HG03175 (cell line): ENCODE data around the gene ALPK3.
"Not testable (repeated sequence)": the region's sequence is repeated elsewhere in the genome, so short reads cannot be mapped to it uniquely, and the experiment has no call there.

ENCODE experiments used
- ATAC-seq: cut with Tn5 transposase; IDR thresholded peaks from one replicate; pipeline ENCODE4 v1.9.1; 2021; ENCODE audit warnings: mild to moderate bottlenecking, moderate library complexity; ENCODE audit not compliant: unreplicated experiment

The ALPK3 gene

GRCh38 chr15:84840741-84841429, 23.7 kb downstream of the ALPK3 start:
- ATAC-seq: no peak

GRCh38 chr15:84842781-84843180, 25.6 kb downstream of the ALPK3 start:
- ATAC-seq: no peak

DNA sequence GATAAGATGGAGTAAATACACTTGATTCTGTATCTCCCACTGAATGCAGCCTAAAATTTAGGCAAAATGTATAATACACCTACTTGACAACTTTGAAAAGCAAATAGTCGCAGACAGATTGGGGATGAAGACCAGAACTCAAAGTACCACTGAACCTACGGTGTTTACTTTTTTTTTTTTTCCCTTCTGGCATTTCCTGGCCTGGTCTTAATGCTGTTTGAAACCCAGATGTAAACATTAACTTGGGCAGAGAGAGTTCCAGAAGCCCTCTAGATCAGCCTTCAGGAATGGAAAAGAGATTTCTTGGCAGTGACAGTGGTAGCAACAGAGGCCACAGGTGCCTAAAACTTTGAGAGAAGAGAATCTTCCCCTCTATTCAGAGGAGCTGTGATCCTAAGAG, 27.8 kb downstream of the ALPK3 start:
- ATAC-seq: no peak

GRCh38 chr15:84845631-84846030, 28.5 kb downstream of the ALPK3 start:
- ATAC-seq: not testable (repeated sequence)

DNA sequence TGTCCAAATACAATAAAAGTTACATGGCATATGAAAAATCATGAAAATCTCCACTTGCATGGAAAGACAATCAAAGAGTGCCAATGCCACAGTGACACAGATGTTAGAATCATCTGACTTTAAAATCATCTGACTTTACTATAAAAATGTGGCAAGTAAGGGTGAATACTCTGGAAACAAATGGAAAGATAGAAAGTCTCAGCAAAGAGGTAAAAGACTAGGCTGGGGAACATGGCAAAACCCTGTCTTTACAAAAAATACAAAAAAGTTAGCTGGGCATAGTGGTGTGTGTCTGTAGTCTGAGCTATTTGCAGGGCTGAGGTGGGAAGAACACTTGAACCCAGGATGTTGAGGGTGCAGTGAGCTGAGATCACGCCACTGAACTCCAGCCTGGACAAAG, 29.1 kb downstream of the ALPK3 start:
- ATAC-seq: no peak

DNA sequence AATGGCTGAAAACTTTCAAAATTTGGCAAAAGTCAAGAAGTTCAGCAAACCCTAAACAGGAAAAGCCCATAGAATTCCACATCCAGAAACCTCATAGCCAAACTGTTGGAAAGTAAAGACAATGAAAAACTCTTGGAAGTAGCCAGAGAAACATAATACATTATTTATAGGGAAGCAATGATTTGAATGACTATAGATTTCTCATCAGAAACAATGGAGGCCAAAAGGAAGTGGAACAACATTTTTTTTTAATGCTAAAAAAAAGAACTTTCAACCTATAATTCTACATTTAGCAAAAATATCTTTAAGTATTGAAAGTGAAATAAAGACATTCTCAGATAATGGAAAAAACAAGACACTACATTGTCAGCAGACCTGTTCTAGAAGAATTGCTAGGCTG, 30.2 kb downstream of the ALPK3 start:
- no peak for ATAC-seq

GRCh38 chr15:84852212-84852611, 35.1 kb downstream of the ALPK3 start:
- no peak for ATAC-seq

DNA sequence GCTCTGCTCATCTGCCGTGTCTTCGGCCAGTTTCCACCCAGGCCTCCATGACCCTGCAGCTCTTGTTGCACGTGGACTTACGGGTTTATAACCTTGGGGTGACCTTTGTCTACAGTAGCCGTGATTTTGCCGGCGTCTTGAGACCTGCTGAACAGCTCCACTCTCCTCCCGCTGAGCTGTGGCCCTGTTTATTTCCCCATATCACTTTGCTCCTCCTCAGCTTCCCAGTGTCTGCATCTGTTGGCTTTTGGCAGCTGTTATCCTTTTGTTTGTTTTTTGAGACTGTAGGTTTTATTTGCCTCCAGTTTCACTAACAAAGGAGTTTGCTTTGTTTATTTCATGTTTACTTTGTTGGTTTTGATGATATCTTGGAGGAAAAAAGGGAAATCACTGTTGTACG, 38.0 kb downstream of the ALPK3 start:
- no peak for ATAC-seq

DNA sequence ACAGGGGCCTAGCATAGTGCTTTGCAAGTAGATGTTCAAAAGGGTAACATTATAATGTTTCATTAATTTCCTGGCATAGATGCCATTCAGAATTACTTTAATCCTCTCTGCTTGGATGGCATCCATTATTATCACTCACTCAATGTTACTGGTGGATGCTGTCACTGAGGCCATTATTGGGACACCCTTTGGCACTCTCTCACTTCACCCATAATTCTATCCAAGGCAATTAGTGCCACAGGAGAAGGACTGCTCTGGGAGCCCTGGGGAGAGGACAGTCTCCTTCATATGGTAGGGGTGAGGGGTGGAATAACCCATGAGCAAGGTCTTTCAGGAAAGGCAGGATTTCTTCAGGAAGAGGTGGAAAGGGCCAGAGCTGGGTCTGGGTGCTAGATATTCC, 38.6 kb downstream of the ALPK3 start:
- ATAC-seq: no peak

DNA sequence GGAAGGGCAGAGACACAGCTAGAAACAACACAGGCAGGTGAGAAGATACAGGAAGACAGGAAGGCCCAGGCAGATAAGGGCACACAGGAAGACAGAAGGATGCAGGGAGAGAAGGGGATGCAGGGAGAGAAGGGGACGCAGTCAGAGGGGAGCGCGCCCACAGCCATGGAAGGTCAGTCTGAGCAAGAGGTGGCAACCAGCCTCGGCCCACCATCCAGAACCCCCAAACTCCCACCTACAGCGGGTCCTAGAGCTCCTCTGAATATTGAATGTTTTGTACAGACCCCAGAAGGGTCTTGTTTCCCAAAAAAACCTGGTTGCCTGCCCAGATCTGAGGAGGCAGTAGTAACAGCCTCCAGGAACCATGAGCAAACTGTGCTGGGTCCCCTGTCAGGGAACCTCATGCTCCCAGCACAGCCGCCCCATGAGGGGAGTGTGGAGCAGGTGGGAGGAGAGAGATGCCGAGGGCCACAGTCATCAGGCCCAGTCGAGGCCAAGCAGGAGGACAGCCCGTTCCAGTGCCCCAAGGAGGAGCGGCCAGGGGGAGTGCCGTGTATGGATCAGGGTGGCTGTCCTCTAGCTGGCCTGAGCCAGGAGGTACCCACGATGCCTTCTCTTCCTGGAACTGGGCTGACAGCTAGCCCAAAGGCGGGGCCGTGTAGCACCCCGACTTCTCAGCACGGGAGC, 39.7 kb downstream of the ALPK3 start:
- no peak for ATAC-seq

- ATAC-seq: no peak
Observed at GRCh38 chr15:84857418-84858004, 40.4 kb downstream of the ALPK3 start.

GRCh38 chr15:84858231-84858630, 41.1 kb downstream of the ALPK3 start:
- no peak for ATAC-seq

- no peak for ATAC-seq
Observed at GRCh38 chr15:84859144-84859543, 42.0 kb downstream of the ALPK3 start.

GRCh38 chr15:84859651-84860050, 42.5 kb downstream of the ALPK3 start:
- no peak for ATAC-seq

DNA sequence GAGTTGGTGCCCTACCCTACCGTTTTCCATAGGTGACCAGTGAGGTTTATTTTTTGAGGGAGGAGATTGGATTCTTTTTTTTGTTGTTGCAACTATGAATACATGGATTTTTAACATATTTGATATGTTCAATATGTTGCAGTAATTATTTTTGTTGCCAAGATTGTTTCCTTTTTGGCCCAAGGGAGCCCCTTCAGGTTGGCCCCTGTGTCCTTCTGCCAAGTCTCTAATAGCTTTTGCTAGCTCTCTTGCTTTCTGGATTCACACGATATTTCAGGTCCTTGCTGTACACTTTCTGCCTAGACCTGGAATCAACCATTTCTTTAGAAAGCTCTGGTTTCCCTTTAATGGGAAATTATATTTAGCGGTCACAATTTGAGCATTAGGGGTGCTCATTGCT, 44.6 kb downstream of the ALPK3 start:
- ATAC-seq: no peak

DNA sequence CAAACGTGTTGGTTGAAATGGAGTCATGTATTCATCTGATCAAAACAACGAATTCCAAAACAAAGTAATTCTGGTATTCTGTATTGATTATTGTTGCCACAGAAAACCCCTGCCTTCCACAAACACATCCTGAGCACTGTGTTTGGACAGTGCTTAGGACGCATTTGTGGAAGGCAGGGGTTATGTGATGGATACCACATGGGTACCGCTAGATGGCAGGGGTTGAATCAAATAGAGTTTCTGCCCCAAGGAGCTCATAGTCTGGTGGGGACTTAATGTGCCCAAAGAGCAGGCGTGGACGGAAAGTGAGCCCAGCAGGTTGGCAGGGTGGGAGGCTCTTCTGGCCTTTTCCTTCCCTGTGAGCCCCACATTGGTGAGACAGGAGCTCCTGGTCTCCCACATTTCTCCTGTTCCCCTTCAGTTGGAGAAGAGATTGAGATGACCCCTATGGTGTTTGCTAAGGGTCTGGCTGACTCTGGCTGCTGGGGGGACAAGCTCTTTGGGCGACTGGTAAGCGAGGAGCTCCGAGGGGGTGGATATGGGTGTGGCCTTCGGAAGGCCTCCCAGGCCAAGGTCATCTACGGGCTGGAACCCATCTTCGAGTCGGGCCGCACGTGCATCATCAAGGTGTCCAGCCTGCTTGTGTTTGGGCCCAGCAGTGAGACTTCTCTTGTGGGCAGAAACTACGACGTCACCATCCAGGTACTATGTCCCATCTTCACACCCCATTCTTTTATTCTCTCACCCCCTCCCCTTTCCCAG, 45.2 kb downstream of the ALPK3 start:
- ATAC-seq: no peak

DNA sequence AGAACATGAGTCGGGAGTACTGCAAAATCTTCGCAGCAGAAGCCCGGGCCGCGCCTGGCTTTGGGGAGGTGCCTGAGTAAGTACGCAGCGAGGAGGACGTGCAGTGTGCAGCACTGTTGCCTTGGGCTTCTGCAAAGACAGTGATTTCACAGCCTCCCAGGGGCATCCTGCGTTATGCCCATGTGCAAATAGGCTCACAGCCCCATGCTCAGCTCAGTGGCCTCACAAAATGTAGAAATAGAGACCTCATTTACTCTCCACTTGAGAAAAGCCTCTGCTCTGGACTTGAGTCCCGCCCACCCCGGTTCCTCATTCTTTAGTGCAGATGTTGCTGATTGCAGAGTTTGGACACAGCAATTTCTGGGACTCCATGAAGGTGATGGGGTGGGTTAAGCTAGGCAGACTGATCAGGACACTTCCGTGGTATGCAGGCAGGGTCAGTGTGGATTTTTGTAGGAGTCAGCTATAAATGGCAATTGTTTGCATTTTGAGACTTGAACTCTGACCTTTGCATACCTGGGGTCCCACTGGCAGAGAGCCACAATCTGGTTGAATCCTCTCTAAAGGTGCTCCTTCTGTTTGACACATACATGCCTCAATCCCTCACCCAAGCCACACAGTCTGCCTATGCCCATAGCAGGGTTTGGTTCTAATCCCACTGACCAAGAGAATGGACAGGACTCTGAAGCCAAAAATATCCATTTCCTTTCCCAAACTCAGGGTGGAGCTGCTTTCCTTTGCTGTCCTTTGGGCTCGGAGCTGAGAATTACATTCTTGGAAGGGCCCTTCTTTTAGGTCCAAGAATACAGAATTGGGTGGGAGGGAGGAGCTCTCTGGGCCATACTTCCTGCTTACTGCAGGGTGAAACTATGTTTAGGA, 46.6 kb downstream of the ALPK3 start:
- ATAC-seq: no peak

GRCh38 chr15:84864444-84864795, 47.3 kb downstream of the ALPK3 start:
- ATAC-seq: no peak

DNA sequence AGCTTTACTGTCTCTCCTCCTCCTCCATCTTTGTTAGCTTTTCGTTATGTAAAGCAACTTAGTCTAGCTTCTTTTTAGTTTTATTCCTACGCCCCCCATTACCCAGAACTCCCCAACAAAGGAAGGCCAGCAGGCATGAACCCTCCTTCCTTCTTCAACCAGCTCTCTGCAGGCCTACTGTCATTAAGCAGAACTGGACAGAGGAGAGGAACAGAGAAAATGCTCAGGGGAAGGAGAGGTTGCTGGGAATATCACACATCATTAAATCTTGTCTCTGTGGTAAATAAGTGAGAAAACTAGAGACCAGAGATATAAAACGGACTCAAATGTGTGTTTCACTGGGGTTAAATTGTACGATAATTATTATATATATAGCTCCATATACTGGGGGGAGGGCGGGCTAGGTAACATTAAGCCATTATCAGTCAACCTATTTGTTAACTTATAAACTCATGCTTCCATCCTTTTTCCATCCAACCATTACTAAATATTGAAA, 48.0 kb downstream of the ALPK3 start:
- no peak for ATAC-seq

DNA sequence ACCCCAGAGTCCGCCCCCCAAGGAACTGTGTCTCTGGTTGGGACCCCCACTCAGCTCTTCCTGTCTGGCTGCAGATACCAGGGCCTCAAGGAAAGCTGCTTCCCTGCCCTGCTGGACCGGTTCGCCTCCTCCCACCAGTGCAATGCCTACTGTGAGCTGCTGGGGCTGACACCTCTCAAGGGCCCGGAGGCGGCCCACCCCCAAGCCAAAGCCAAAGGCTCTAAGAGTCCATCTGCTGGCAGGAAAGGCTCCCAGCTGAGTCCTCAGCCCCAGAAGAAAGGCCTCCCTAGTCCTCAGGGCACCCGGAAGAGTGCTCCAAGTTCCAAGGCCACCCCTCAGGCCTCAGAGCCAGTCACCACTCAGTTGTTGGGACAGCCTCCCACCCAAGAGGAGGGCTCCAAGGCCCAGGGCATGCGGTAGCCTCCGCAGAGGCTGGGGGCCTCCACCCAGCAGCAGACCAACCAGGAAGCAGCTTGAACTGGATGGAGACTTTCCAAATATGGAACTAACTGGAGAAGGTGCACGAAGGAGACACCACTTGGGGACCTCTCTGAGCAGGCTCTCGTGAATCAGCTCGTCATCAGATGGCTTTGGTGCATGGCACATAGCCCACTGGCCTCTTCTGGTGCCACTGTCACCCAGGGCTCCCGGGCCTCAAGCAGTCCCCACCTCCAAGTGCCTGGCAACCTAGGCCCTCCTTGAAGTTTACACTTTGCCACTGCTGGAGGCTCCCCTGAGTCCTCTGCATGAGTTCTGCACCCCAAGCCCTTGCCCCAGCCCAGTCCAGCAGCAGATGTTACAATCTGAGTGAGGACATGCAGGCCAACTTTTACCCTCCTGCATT, 51.1 kb downstream of the ALPK3 start:
- ATAC-seq: no peak
